ENCODE results near the gene BTBD6.

- TF ChIP-seq ZFP30 (CRISPR knock-in tag; IDR thresholded peaks at IDR 0.05): no peak
- no peak for TF ChIP-seq CSDC2 (CRISPR knock-in tag; IDR thresholded peaks at IDR 0.05)
- TF ChIP-seq PATZ1 (CRISPR knock-in tag; IDR thresholded peaks at IDR 0.05; ENCODE audit: borderline replicate concordance): no peak
- no peak for TF ChIP-seq CREB5 (CRISPR knock-in tag; IDR thresholded peaks at IDR 0.05; ENCODE audit: low read depth)
- TF ChIP-seq GLIS3 (CRISPR knock-in tag; IDR thresholded peaks at IDR 0.05): no peak
- no peak for TF ChIP-seq ZFP3 (CRISPR knock-in tag; IDR thresholded peaks at IDR 0.05)
- TF ChIP-seq ARNTL (CRISPR knock-in tag; IDR thresholded peaks at IDR 0.05; ENCODE audit: borderline replicate concordance, low read depth): no peak
- no peak for TF ChIP-seq TSHZ2 (CRISPR knock-in tag; IDR thresholded peaks at IDR 0.05)
- no peak for TF ChIP-seq ZNF8 (CRISPR knock-in tag; IDR thresholded peaks at IDR 0.05)
- no peak for TF ChIP-seq ZC3H10 (CRISPR knock-in tag; IDR thresholded peaks at IDR 0.05)
Observed at GRCh38 chr14:105240811-105241576, 7.3 kb upstream of the BTBD6 start.
